OCI-LY7 (cell line): ENCODE data around the gene CCNG2. TPM values are rescaled to one million over a fixed set of nuclear protein-coding genes. Genes with fewer than 3 reads are reported as not detected.
"Not testable (repeated sequence)": the region's sequence is repeated elsewhere in the genome, so short reads cannot be mapped to it uniquely, and the experiment has no call there.

Experiments used
- BruUV-seq: library from RNA; stranded (reverse); fragments of 400-500 nt; replicated peaks from 2 replicates; lab custom pipeline; 2021; lab: Mats Ljungman, UMichigan
- CTCF ChIA-PET: fragments of 300-600 bp; sonication (Branson Sonifier 250); formaldehyde crosslinking; loops from one replicate; lab custom pipeline; 2022; ENCODE audit warnings: antibody characterized with exemption; ENCODE audit not compliant: unreplicated experiment; lab: Charles Lee
- POLR2A ChIA-PET: fragments of 300-600 bp; sonication (Branson Sonifier 250); formaldehyde crosslinking; loops from one replicate; lab custom pipeline; 2022; ENCODE audit warnings: antibody characterized with exemption; lab: Charles Lee
- DNase-seq: peaks from one replicate; pipeline ENCODE4 v3.0.0-alpha.2; 2015; ENCODE audit warnings: low spot score
- H2AFZ ChIP-seq: fragments of 200-600 bp; sonication (generic), shearing (Covaris generic); 2 replicates; pipeline ENCODE4 v1.6.1; 2014; ENCODE audit warnings: mild to moderate bottlenecking, antibody characterized with exemption, low read length, moderate library complexity
- H3K27ac ChIP-seq: fragments of 200-600 bp; sonication (generic); 2 replicates; pipeline ENCODE4 v1.5.1; 2014; ENCODE audit warnings: mixed run types, low read depth, mild to moderate bottlenecking, moderate library complexity, low read length, inconsistent platforms; ENCODE audit not compliant: poor library complexity, severe bottlenecking
- H3K36me3 ChIP-seq: fragments of 200-600 bp; sonication (generic); 2 replicates; pipeline ENCODE4 v1.6.1; 2014; ENCODE audit warnings: mild to moderate bottlenecking, antibody characterized with exemption, low read length, moderate library complexity, mixed read lengths; ENCODE audit not compliant: insufficient read depth
- H3K4me1 ChIP-seq: fragments of 200-600 bp; sonication (generic); 2 replicates; pipeline ENCODE4 v1.5.1; 2014; ENCODE audit warnings: mild to moderate bottlenecking, low read length; ENCODE audit not compliant: insufficient read depth, poor library complexity, severe bottlenecking
- H3K4me2 ChIP-seq: fragments of 200-600 bp; sonication (generic); 2 replicates; pipeline ENCODE4 v1.6.1; 2014; ENCODE audit warnings: mild to moderate bottlenecking, low read length
- H3K4me3 ChIP-seq: fragments of 200-600 bp; sonication (generic); 2 replicates; pipeline ENCODE4 v1.5.1; 2014; ENCODE audit warnings: mild to moderate bottlenecking, low read depth, low read length; ENCODE audit not compliant: poor library complexity, severe bottlenecking
- H3K79me2 ChIP-seq: fragments of 200-600 bp; sonication (generic); 2 replicates; pipeline ENCODE4 v1.6.1; 2016; ENCODE audit warnings: low read depth, mild to moderate bottlenecking, low read length, moderate library complexity, mixed read lengths; ENCODE audit not compliant: insufficient read depth
- H3K9me2 ChIP-seq: fragments of 200-600 bp; sonication (generic); 2 replicates; pipeline ENCODE4 v1.6.1; 2016; ENCODE audit warnings: mild to moderate bottlenecking, low read length, mixed read lengths; ENCODE audit not compliant: insufficient read depth
- H3K9me3 ChIP-seq: fragments of 200-600 bp; sonication (generic); 2 replicates; pipeline ENCODE4 v1.6.1; 2014; ENCODE audit warnings: mild to moderate bottlenecking, mixed run types, low read length, mixed read lengths
- H4K20me1 ChIP-seq: fragments of 200-600 bp; sonication (generic); 2 replicates; pipeline ENCODE4 v1.6.1; 2014; ENCODE audit warnings: mild to moderate bottlenecking, antibody characterized with exemption, low read length, moderate library complexity, mixed read lengths; ENCODE audit not compliant: insufficient read depth
- EZH2phosphoT487 ChIP-seq: fragments of 200-600 bp; sonication (generic); IDR thresholded peaks from 2 replicates; pipeline ENCODE4 v1.6.1; 2018; ENCODE audit warnings: low read depth, borderline replicate concordance, mild to moderate bottlenecking, mixed run types, antibody characterized with exemption, low read length, moderate library complexity, mixed read lengths
- intact Hi-C: fragments of 100-400 bp; cut with micrococcal nuclease; formaldehyde crosslinking; loops from one replicate; pipeline ENCODE4 v1.10.0; 2022; ENCODE audit not compliant: unreplicated experiment
- total RNA-seq, 2 experiments: library from RNA; depleted of rRNA in 1 of 2; stranded (reverse); fragments of >200 nt in 1 of 2; shearing (Covaris generic) in 1 of 2; gene quantifications; 2 replicates each; pipeline ENCODE4 v1.2.3, GENCODE V29; 2014 to 2022
- TF ChIP-seq, protein P1 (sequence below): fragments of 200-600 bp; sonication (generic); conservative IDR thresholded peaks from 2 replicates; pipeline ENCODE4 v1.5.1; 2014; ENCODE audit warnings: mild to moderate bottlenecking, antibody characterized with exemption, low read length, moderate library complexity, mixed read lengths

CCNG2 gene
- total RNA-seq, 2 experiments from 2014 or later, result 16.6 to 87.4 TPM

DNA sequence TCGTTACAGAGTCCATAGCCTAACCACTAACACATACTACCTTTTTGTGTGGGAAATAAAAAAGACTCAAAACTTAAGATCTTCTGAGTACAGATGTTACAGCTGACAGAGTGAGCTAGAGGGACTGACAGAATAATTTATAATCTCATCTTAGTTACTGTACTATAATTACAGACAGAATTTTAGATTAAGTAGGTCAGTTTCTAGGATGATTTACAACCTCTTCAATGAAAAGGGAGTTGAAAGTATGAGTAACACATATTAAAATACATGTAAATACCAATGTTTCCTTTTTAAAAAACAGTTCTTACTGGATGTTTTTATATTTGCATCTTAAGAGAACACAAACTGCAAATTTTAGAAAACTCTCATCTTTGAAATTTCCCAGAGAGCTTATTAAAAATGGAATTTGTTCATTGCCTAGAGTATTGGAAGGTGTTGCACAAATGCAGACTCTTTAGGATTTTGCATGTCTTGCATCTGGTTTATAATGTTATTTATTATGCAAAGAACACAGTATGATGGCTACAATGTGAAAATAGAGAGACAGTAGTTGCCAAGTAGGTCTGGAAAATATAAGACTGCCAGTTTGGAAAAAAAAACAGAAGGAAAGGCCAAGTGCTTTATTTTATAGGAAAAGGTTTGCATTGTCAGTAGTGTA lies 24.2 kb upstream of the CCNG2 start:
- TF ChIP-seq, protein P1, sequence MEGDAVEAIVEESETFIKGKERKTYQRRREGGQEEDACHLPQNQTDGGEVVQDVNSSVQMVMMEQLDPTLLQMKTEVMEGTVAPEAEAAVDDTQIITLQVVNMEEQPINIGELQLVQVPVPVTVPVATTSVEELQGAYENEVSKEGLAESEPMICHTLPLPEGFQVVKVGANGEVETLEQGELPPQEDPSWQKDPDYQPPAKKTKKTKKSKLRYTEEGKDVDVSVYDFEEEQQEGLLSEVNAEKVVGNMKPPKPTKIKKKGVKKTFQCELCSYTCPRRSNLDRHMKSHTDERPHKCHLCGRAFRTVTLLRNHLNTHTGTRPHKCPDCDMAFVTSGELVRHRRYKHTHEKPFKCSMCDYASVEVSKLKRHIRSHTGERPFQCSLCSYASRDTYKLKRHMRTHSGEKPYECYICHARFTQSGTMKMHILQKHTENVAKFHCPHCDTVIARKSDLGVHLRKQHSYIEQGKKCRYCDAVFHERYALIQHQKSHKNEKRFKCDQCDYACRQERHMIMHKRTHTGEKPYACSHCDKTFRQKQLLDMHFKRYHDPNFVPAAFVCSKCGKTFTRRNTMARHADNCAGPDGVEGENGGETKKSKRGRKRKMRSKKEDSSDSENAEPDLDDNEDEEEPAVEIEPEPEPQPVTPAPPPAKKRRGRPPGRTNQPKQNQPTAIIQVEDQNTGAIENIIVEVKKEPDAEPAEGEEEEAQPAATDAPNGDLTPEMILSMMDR, result no peak
- no peak for TF ChIP-seq EZH2phosphoT487
- no peak overlapping the region for H3K4me3 ChIP-seq
- no TSS peak for BruUV-seq
- H3K36me3 ChIP-seq, result no peaks in the 10 kb centered on the region
- no peaks in the 10 kb centered on the region for H3K79me2 ChIP-seq
- H3K9me2 ChIP-seq, result no peaks in the 10 kb centered on the region
- H2AFZ ChIP-seq, result no peak overlapping the region
- ChIA-PET POLR2A (interaction anchor here (0.6 to 17.5 kb wide), 7 partner anchors 8 to 61 kb away, joined by 3 to 213 read pairs (median 5); partner anchors contain the start of genes CCNG2 and CCNI), CTCF (no interaction called here)
- H3K4me1 ChIP-seq, result peaks cover 12% of the 10 kb centered on the region
- H3K27ac ChIP-seq, result no peak overlapping the region
- no peak overlapping the region for H3K4me2 ChIP-seq
- 0 out of 2 replicates have a peak, but pooled peaks cover 3% of the 10 kb centered on the region for H3K9me3 ChIP-seq
- intact Hi-C loops, result no loop called here
- DNase-seq, result no peak
- no peaks in the 10 kb centered on the region for H4K20me1 ChIP-seq

DNA sequence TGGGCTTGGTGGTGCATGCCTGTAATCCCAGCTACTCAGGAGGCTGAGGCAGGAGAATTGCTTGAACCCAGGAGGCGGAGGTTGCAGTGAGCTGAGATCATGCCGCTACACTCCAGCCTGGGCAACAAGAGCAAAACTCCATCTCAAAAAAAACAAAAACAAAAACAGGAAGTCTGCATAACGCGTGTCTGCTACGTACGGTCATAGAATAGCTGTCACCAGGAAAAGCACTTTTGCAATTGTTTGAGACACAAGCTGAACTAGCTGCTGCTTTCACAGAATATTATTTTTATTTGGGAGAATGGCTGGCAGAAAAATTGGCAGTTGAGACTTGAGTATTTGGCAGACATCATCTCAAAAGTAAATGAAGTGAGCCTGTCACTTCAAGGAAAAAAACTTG lies 19.6 kb upstream of the CCNG2 start:
- POLR2A ChIA-PET, result interaction anchor here (1.1 to 17.5 kb wide), 6 partner anchors 10 to 71 kb away, joined by 3 to 213 read pairs (median 8); partner anchors contain the start of genes CCNG2 and CCNI
- H3K9me2 ChIP-seq, BruUV-seq, H3K27ac ChIP-seq, DNase-seq, H4K20me1 ChIP-seq, H3K4me3 ChIP-seq, intact Hi-C loops, H3K79me2 ChIP-seq, H3K36me3 ChIP-seq, H3K9me3 ChIP-seq: not testable (repeated sequence)
- H3K4me1 ChIP-seq, result peaks cover 14% of the 10 kb centered on the region
- peak overlapping the region; percentile 28; the same call in 1 of the 2 replicates for H3K4me2 ChIP-seq
- CTCF ChIA-PET, result interaction anchor here (1.0 kb wide), 1 partner anchor 12 kb away, joined by 4 read pairs; no protein-coding TSS in a partner anchor
- peak overlapping the region; percentile 81 for H2AFZ ChIP-seq

DNA sequence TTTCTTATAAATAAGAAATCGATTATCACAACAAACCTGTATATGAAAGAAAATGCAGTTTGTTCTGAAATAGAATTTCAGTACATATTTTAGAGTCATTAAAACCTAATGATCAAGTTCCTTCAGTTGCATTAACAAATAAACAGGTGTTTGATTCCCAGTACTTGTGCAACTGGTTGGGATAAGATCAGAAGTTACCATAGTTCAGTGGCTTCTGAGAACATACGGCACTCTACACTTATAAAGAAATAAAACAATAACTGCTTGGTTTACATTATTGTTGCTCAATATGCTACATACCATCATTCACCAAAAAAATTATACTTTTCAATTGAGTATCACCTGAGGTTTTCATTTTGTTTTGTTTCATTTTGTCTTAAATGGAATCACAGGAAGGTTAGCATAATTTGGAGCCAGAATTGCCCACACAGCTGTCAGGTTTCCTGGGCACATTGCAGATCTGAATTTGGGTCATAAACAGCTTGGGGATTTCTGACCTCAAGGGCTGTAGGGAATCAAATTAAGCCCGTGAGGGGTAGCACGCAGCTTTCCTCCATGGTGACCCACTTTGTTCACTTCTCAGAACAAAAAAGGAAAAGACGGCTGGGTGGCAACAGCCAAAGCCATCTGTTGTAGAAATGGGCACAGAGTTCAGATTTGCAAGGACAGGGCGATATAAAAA lies 14.9 kb upstream of the CCNG2 start:
- POLR2A ChIA-PET, result interaction anchor here (1.1 to 17.5 kb wide), 6 partner anchors 7 to 89 kb away, joined by 3 to 213 read pairs (median 14); partner anchors contain the start of gene CCNG2
- no peak overlapping the region for H3K27ac ChIP-seq
- no peaks in the 10 kb centered on the region for H3K36me3 ChIP-seq
- H2AFZ ChIP-seq, result peak overlapping the region; percentile 89
- peak overlapping the region; percentile 53 for H3K4me2 ChIP-seq
- no peak for DNase-seq
- no peaks in the 10 kb centered on the region for H4K20me1 ChIP-seq
- H3K9me2 ChIP-seq, result no peaks in the 10 kb centered on the region
- intact Hi-C loops, result no loop called here
- no peak overlapping the region for H3K4me3 ChIP-seq
- H3K79me2 ChIP-seq, result no peaks in the 10 kb centered on the region
- CTCF ChIA-PET, result interaction anchor here (0.5 kb wide), 1 partner anchor 15 kb away, joined by 3 read pairs; no protein-coding TSS in a partner anchor
- BruUV-seq, result no TSS peak
- peaks cover 42% of the 10 kb centered on the region for H3K4me1 ChIP-seq
- no peaks in the 10 kb centered on the region for H3K9me3 ChIP-seq
- no peak for TF ChIP-seq EZH2phosphoT487
- TF ChIP-seq, protein P1, result no peak
